HG03342 (cell line): Measurements from ENCODE around the gene SLC22A31.
"Not testable (repeated sequence)": the region's sequence is repeated elsewhere in the genome, so short reads cannot be mapped to it uniquely, and the experiment has no call there.

Experiments
- ATAC-seq: cut with Tn5 transposase; IDR thresholded peaks from one replicate; pipeline ENCODE4 v1.9.1; 2021; ENCODE audit warnings: mild to moderate bottlenecking, moderate library complexity; ENCODE audit not compliant: unreplicated experiment

SLC22A31 gene

GRCh38 chr16:89167425-89167941, 32.9 kb downstream of the SLC22A31 start:
- no peak for ATAC-seq

GRCh38 chr16:89166696-89167424, 33.5 kb downstream of the SLC22A31 start:
- no peak for ATAC-seq

GRCh38 chr16:89165681-89165979, 34.7 kb downstream of the SLC22A31 start:
- ATAC-seq: not testable (repeated sequence)

DNA sequence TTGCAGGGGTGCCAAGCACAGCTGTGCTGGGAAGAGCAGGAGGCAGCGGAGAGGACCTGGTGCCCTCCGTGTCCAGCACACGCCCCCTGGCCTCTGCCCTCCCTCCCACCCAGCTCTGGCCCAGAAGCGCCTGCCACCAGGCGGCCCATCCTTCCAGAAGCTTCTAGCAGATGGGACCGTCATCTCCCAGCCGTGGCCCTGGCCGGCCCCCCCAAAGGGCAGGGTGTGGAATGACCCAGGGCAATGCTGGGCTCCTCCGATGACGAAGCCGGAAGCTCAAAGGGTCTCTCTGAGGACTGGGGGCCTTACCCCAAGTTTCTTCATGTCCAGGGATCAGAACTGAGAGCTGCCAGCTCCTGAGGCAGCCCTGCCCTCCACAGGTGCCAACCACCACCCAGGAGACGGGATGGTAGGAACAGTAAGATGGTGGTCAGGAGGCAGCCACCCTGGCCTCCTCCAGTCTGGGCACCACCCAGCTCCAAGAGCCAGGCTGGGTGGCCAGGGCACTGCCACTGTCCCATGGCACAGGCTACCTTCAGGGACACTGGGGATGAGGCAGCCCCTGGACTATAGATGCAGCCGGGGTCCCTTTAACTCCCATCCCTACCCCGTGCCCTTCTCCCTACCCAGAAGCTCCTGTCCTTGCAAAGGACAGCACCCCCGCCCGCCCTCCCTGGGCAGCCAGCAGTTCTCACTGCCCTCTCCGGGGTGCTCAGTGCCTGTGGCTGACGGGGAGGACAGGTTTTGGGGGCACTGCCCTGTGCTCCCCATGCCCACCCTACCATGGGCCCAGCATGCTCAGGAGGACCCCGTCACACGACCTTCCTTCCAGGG, 35.3 kb downstream of the SLC22A31 start:
- ATAC-seq: no peak

DNA sequence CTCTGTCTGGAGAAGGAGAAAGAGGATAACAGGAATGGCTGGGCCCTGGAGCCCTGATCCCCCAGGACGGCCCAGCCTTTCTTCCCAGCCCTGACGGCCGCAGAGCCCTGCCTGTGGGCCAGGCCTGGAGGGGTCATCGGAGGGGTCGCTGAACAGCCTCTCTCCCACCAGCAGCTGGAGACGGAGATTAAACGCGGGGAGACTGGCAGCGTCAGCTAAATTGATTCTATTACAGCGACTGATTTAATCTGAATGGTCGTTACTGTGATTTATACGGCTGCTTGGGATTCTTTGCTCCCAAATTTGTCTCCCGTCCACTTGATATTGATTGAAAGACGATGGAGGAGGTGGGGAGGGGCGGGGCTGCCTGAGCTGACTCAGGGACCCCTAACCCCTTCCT, 35.9 kb downstream of the SLC22A31 start:
- no peak for ATAC-seq

DNA sequence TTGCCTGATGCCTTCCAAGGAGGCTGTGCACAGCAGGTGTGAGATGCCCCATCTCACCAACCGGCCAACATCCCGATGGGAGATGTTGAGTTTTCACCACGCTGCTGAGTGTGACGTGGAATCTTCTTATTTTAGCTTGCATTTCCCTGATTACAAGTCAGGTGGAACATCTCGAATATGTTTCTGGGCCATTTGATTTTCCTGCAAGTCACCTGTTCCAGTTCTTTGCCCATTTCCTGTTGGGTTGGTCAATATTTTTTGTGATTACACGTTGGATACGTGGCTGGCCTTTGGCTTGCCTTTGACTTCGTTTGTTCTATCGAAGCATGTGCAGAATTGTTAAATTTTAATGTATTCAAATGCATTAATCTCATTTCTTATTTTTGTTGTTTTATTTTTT, 37.0 kb downstream of the SLC22A31 start:
- no peak for ATAC-seq

GRCh38 chr16:89161763-89162713, 38.3 kb downstream of the SLC22A31 start:
- ATAC-seq: no peak

GRCh38 chr16:89160977-89161701, 39.2 kb downstream of the SLC22A31 start:
- ATAC-seq: no peak

- ATAC-seq: no peak
These were observed 40.4 kb downstream of the SLC22A31 start for GRCh38 chr16:89159850-89160354.

DNA sequence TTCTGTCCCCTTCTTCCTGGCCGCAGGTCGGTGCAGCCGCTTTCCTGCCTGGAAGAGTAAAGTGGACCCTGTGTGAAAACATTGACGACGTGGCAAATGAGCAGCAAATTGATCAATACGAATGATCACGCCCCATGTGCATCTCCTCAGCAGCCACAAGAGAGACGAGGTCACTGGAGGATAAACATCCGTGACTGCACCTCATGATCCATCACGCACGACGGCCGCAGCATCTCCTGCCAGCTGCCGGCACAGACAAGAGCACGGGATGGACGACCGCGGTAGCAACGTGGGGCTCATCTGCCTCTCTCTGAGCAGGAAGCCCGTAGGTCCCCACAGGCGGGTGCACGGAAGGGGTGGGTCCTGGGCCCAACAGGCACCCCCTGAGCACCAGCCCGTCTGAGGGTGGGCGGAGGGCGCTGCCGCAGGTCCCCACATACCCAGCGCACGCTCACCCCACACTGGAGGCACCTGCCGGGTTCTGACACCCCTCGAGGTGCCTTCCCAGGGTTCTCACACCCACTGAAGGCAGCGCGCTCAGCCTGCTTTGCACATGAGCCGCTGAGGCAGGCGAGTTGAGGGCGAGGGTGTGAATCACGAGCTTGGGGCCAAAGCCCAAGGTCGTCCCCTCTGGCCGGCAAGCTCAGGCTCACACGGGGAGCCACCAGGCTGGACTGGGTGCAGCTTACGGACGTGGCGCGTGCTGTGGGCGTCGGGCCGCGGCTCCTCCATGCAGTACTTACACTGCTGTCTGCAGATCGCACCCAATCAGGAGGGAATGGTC, 41.1 kb downstream of the SLC22A31 start:
- ATAC-seq: no peak

DNA sequence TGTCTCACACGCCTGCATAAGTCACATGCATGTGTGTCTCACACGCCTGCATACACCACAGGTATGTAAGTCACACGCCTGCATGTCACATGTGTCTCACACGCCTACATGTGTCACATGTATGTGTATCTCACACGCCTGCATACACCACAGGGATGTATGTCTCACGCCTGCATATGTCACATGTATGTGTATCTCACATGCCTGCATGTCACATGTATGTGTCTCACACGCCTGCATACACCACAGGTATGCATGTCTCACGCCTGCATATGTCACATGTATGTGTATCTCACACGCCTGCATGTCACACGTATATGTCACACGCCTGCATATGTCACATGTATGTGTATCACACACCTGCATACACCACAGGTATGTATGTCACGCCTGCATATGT, 42.6 kb downstream of the SLC22A31 start:
- no peak for ATAC-seq

- no peak for ATAC-seq
These were observed 43.3 kb downstream of the SLC22A31 start for GRCh38 chr16:89156740-89157645.

- no peak for ATAC-seq
These were observed 44.2 kb downstream of the SLC22A31 start for GRCh38 chr16:89155851-89156739.

- no peak for ATAC-seq
These were observed 45.1 kb downstream of the SLC22A31 start for GRCh38 chr16:89155184-89155679.

- no peak for ATAC-seq
These were observed 45.8 kb downstream of the SLC22A31 start for GRCh38 chr16:89154390-89155183.

GRCh38 chr16:89153848-89154271, 46.5 kb downstream of the SLC22A31 start:
- no peak for ATAC-seq
